AG10803 (cell line): ENCODE measurements around the gene ENGASE.

Experiments
- DNase-seq: peaks from one replicate; pipeline ENCODE4 v3.0.0; 2010; ENCODE audit warnings: low read depth
- H3K4me3 ChIP-seq: 2 replicates; pipeline ENCODE4 v1.5.1; 2011; ENCODE audit warnings: mild to moderate bottlenecking, low read length, control low read depth
- TF ChIP-seq, protein P1 (sequence below): conservative IDR thresholded peaks from 2 replicates; pipeline ENCODE4 v1.5.1; 2011; ENCODE audit warnings: mild to moderate bottlenecking, low read length, control low read depth, inconsistent platforms

ENGASE gene

DNA sequence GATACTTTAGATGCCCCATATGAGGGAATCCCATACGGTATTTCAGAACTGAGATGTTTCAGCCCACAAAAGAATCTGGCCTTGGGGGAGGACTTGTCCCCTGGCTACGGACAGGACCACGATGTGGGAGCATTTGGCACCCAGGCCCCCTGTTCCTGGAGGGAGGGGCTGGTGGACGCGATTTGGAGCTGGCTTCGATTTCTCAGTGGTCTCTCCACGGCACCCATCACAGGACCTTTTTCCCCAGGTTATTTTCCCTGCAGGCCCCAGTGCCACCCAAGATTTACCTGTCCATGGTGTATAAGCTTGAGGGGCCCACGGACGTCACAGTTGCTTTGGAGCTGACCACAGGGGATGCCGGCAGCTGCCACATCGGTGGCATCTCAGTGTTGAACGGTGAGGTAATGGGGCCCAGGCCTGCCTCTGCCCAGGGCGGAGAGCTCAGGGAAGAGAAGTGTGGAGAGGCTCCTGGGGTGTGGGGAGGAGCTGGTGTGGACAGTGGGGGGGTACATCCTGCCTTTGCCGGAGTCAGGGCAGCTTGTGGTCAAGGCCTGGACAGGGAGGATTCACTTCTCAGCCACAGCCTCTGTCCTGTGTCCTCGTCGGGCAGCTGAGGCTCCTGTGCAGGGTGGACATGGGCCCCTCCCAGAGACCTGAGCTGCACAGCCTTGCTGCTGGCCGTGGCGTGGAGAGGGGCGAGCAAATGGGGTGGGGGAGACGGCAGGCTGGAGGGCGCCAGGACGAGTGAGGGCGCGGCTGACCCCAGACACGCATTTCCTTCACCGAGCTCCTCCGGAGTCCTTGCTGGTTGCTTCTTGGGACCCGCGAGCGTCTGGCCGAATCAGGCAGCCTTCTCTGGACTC, 9.9 kb downstream of the ENGASE start:
- no peak for DNase-seq
- H3K4me3 ChIP-seq: no peak overlapping the region
- TF ChIP-seq, protein P1, sequence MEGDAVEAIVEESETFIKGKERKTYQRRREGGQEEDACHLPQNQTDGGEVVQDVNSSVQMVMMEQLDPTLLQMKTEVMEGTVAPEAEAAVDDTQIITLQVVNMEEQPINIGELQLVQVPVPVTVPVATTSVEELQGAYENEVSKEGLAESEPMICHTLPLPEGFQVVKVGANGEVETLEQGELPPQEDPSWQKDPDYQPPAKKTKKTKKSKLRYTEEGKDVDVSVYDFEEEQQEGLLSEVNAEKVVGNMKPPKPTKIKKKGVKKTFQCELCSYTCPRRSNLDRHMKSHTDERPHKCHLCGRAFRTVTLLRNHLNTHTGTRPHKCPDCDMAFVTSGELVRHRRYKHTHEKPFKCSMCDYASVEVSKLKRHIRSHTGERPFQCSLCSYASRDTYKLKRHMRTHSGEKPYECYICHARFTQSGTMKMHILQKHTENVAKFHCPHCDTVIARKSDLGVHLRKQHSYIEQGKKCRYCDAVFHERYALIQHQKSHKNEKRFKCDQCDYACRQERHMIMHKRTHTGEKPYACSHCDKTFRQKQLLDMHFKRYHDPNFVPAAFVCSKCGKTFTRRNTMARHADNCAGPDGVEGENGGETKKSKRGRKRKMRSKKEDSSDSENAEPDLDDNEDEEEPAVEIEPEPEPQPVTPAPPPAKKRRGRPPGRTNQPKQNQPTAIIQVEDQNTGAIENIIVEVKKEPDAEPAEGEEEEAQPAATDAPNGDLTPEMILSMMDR: no peak

DNA sequence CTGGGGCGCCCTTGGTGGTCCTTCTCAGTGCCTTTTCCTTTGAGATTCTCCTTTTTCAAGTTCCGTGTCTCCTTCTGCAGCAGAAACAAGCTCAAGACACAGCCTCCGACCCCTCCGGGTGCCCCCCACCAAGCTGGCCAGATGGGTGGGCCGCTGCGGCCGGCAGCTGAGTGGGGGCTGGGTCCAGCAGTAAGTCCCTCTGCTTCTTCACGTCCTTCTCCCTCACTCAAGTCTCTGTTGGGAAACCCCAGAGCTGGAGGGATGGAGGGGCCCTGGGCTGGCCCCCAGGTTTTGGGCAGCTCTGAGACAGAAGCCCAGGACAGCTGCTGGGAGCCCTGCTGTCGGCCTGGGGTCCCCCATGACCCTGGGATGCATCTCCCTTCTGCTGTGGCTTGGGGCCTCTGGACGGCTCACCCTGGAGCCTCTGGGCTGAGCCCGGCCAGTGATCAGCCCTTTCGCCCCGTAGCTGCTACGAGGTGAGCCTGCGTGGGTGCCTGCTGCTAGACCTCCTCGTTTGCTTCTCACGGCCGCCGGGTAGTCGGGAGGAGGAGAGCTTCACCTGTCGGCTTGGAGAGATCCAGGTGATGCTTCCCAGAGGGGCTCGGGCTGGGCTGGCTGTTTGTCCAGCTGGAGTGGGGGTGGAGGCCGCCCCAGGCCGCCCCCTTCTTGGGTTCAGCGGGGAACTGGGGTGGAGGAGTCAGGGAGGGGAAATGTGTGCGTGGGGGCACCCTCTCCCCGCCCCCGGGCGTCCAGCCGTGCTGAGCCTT, 10.7 kb downstream of the ENGASE start:
- TF ChIP-seq, protein P1: no peak
- DNase-seq: no peak
- no peak overlapping the region for H3K4me3 ChIP-seq

DNA sequence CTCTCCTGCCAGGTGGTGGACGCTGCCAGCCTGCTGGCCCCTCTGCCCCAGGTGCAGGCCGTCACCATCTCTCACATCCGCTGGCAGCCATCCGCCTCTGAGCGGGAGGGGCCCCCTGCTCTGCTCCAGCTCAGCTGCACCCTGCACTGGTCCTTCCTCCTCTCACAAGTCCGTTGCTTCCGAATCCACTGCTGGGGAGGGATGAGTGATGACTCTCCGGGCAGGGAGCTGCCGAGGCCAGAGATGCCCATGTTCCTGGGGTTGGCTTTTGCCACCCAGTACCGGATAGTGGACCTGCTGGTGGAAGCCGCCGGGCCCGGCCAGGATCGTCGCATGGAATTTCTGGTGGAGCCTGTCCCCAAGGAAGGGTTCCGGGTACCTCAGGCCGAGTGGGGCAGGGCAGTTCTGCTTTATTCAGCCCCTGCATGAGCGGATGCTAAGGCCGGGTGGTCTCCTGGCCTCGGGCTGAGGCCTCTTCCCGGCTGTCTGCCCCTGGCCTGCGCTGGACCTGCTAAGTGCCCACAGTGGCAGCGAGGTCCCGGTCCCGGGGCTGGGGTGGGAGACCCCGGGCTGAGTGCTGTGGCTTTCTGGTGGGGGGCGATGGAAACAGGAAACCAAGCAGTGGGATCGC, 11.4 kb downstream of the ENGASE start:
- H3K4me3 ChIP-seq: no peak overlapping the region
- TF ChIP-seq, protein P1: no peak
- DNase-seq: no peak

DNA sequence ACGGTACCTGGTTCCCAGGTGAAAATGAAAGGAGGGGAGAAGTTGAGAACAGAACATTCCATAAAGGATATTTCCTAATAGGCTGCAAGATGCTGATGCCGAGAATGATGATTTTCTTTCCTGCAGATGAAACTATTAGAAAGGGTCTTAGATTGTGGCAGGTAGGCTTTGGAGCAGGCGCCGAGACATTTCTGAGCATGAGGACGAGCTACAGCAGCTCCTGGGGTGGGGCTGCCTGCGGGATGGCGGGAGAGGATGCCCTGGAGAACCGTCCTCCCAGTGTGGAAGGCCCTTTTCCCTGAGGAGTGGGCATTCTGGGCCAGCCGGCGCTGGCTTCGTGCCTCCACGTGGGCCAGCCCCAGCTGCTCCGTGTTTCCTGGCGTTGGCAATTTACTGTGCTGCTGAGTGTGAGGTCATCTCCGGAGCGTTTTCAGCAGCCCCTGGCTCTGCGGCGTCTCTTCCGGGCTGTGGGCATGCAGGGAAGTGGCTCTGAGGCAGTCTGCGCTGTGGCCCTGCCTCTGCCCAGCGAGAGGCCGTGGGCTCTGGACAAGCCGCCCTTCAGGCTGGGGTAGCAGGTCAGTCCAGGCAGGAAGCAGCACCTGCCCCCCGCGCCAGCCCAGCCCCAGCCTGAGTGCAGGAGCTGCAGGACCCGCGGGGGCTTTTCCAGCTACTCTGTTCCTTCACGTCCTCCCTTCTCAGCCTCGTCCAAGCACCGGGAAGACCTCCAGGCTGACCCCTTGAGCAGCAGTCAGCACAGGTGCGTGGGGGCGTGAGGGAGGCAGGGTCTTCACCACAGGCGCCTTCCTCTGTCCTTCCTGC, 12.2 kb downstream of the ENGASE start:
- no peak for DNase-seq
- TF ChIP-seq, protein P1: no peak
- no peak overlapping the region for H3K4me3 ChIP-seq

DNA sequence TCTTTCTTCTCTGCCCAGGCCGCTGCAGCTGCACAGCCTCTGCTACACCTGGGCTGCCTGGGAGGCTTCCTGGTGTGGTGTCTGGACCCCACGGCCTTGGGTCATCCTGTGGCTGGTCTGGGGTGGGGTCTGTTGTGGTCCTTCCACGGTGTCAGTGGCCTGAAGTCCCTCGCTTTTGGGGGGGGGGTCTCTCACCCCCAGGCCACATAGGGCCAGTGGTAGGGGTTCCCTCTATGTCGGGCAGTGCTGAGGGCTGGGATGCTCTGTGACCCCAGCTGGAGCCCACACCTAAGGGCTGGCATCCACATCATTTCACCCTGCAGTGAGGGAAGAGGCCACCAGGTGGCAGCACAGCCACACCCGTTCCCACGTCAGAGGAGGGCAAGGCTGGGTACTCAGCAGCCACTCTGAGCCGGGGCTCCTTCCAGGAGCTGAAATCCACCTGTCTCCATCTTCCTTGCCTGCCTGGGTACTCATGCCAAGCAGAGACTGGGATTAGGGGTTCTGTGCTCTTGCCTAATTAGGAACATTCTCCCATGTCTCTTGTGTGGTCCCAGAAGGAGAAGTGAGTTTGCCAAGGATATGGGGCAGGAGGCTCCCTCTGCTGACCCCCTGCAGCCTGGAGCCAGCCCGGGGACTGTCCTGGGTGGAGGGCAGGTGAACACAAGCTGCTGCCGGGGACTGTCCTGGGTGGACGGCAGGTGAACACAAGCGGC, 13.0 kb downstream of the ENGASE start:
- no peak overlapping the region for H3K4me3 ChIP-seq
- TF ChIP-seq, protein P1: peak; percentile 84
- peak; percentile 33 for DNase-seq
